Stimulated activated CD4-positive, alpha-beta T cell treated with anti-CD3 and anti-CD28 coated beads, TNF-alpha, amount 100 ng/mL, for 48 hours (primary cell): ENCODE data around the gene COL5A1.
"Not testable (repeated sequence)": the region's sequence is repeated elsewhere in the genome, so short reads cannot be mapped to it uniquely, and the experiment has no call there.

Source experiments
- DNase-seq, 3 donors: peaks; one replicate each; pipeline ENCODE4 v3.0.0-alpha.2; 2020; ENCODE audit warnings: low read depth in 3 of 3

The COL5A1 gene

GRCh38 chr9:134638502-134639090, 3.0 kb upstream of the COL5A1 start:
- no peak for DNase-seq

- DNase-seq, result no peak
These were observed 1.6 kb upstream of the COL5A1 start for GRCh38 chr9:134639994-134640393.

GRCh38 chr9:134640506-134641172, 964 bp upstream of the COL5A1 start:
- no peak for DNase-seq

- DNase-seq, result no peak
These were observed 384 bp downstream of the COL5A1 start for GRCh38 chr9:134641990-134642384.

- DNase-seq, result no peak
These were observed 980 bp downstream of the COL5A1 start for GRCh38 chr9:134642385-134643181.

GRCh38 chr9:134643222-134643671, 1.6 kb downstream of the COL5A1 start:
- DNase-seq, result no peak

- not testable (repeated sequence) for DNase-seq
These were observed 2.8 kb downstream of the COL5A1 start for GRCh38 chr9:134644401-134644724.

- no peak for DNase-seq
These were observed 3.4 kb downstream of the COL5A1 start for GRCh38 chr9:134644725-134645606.

- no peak for DNase-seq
These were observed 4.2 kb downstream of the COL5A1 start for GRCh38 chr9:134645607-134646365.

- no peak for DNase-seq
These were observed 5.9 kb downstream of the COL5A1 start for GRCh38 chr9:134647359-134648080.

- DNase-seq, result no peak
These were observed 7.3 kb downstream of the COL5A1 start for GRCh38 chr9:134648701-134649530.

GRCh38 chr9:134650431-134651190, 9.0 kb downstream of the COL5A1 start:
- no peak for DNase-seq

- DNase-seq, result no peak
These were observed 9.8 kb downstream of the COL5A1 start for GRCh38 chr9:134651226-134651905.

GRCh38 chr9:134652291-134653225, 11.0 kb downstream of the COL5A1 start:
- DNase-seq, result no peak

- DNase-seq, result no peak
These were observed 11.8 kb downstream of the COL5A1 start for GRCh38 chr9:134653259-134654009.

- no peak for DNase-seq
These were observed 13.5 kb downstream of the COL5A1 start for GRCh38 chr9:134655101-134655500.
